Right lobe of liver (tissue), 4 donors: Measurements from ENCODE around the gene EPS15.

Experiments
- POLR2A ChIP-seq: fragments of 450-650 bp; IDR thresholded peaks from one replicate; pipeline ENCODE4 v1.6.1; 2017; ENCODE audit warnings: antibody characterized with exemption, mild to moderate bottlenecking
- TF ChIP-seq, protein P1 (sequence below), 4 donors: fragments of 200-600 bp in 3 of 4; fragments of 450-650 bp in 1 of 4; IDR thresholded peaks; one replicate each; pipeline versions ENCODE4 v1.5.1 to v1.8.0; 2016 to 2022; ENCODE audit warnings: antibody characterized with exemption in 4 of 4, mild to moderate bottlenecking in 2 of 4
- donor health status: DM: no; HTN: no; CAD: no.
- donor health status: DM: no; HTN: no; CAD: no.
- donor health status: DM: no; HTN: yes; CAD: no.

DNA sequence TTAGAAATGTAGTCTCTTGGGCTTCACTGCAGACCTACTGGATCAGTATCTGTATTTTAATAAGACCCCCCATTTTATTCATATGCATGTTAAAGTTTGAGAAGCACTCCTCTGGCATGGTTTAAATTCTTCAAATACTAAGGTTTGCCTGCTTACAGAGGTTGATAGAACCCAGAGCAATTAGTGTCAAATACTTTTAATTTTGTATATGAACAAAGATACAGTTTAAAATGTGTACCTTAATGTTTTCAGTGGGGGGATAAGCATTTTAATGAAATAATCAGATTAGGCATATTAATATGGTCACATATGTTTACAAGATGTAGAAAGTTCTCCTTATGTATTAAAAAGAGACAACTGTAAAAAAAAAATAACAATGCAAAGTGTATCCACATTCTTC is 40.4 kb upstream of the EPS15 start:
- TF ChIP-seq, protein P1, sequence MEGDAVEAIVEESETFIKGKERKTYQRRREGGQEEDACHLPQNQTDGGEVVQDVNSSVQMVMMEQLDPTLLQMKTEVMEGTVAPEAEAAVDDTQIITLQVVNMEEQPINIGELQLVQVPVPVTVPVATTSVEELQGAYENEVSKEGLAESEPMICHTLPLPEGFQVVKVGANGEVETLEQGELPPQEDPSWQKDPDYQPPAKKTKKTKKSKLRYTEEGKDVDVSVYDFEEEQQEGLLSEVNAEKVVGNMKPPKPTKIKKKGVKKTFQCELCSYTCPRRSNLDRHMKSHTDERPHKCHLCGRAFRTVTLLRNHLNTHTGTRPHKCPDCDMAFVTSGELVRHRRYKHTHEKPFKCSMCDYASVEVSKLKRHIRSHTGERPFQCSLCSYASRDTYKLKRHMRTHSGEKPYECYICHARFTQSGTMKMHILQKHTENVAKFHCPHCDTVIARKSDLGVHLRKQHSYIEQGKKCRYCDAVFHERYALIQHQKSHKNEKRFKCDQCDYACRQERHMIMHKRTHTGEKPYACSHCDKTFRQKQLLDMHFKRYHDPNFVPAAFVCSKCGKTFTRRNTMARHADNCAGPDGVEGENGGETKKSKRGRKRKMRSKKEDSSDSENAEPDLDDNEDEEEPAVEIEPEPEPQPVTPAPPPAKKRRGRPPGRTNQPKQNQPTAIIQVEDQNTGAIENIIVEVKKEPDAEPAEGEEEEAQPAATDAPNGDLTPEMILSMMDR (IDR thresholded peaks at IDR 0.05) = no peak
- TF ChIP-seq POLR2A = no peak
